HPDE6-E6E7 (cell line): ENCODE measurements around the gene ITGB4.
A peak's percentile ranks its signal among the peaks of the same experiment; 100 is the strongest.
"Not testable (repeated sequence)": the region's sequence is repeated elsewhere in the genome, so short reads cannot be mapped to it uniquely, and the experiment has no call there.

Experiments used
- DNase-seq: peaks from one replicate; pipeline ENCODE4 v3.0.0; 2011; ENCODE audit warnings: missing footprints; ENCODE audit errors: extremely low spot score

The ITGB4 gene

DNA sequence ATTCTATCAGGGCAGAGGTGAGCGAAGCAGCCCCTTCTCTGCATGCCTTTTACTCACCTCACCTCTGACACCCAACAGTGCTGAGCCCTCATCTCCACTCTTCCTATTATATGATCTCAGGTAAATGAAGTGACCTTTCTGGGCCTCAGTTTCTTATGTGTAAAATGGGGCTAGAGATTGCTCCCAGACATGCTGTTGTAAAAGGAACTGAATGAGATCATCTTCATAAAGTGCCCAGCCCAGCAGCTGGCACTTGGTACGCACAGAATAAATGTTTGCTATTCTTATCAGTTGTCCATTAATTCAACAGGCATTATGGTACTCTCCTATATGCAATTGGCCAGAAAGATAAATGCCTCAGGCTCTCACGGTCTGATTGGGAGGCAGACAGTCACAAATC lies 48.3 kb downstream of the ITGB4 start:
- no peak for DNase-seq

DNA sequence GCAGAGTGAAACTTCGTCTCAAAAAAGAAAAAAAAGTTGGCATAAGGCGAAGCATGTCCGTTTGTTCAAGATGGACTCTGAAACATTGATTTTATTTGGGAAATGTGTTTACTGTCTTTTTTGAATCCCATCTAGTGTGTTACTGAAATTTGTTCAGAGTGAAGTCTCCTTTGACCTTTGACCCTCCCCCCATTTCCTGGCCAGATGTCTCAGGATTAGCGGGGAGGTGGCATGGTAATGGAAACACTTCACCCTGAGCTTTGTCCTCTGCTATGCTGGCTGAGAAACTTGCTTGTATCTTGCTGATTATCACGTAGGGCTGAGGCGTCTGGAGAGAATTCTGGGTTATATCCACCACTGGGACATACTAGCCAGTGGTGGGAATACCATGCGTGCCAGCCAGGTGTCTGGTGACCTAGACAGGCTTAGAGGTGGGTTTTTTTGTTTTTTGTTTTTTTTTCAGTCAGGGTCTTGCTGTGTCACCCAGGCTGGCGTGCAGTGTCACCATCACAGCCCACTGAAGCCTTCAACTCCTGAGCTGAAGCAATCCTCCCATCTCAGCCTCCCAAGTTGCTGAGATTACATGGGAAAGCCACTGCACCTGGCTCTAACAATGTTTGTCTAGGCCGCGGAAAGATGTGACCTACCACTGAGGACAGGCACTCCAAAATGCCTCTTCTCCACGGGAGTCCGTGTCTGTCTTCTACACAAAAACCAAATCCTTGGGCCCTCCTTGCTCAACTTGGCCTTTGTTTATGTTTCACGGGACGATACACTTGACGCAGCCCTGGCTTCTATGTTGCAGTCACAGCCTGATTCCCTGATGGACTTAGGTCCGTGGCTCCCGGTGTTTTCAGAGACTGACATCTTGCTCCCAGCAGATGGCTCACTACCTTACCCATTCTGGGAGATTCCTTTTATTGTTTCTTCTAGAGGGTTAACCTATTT lies 50.3 kb downstream of the ITGB4 start:
- DNase-seq, result no peak

DNA sequence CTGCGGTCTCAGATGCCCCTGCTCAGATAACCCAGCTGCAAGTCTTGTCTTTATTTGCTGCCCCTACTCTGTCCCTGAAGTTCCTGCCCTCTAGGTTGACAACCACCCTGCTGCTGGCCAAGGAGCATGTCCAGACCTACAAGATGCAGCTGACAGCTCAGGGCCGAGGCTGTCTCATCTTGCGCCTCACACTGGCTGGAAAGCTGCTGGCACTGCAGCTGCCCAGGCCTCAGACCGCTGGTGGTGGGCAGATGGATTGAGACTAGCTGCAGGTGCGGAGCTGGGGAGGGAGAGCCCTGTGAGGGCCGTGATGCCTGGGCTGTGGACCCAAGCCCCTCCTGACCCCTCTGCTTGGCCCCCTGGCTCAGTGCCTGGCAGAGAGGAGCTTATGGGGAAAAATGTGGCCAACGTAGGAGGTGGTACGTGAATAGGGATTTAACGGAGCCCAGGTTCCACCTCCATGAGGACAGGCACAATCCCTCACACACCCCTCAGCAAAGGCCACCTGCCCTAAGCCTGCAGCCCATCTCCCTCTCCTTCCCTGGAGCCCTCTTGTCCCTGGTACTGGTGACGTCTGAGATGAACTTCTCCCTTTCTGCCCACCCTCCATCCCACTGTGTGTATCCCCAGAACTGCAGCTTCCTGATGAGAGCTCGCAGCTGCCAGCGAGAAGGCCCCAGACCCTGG lies 52.0 kb downstream of the ITGB4 start:
- DNase-seq, result no peak

DNA sequence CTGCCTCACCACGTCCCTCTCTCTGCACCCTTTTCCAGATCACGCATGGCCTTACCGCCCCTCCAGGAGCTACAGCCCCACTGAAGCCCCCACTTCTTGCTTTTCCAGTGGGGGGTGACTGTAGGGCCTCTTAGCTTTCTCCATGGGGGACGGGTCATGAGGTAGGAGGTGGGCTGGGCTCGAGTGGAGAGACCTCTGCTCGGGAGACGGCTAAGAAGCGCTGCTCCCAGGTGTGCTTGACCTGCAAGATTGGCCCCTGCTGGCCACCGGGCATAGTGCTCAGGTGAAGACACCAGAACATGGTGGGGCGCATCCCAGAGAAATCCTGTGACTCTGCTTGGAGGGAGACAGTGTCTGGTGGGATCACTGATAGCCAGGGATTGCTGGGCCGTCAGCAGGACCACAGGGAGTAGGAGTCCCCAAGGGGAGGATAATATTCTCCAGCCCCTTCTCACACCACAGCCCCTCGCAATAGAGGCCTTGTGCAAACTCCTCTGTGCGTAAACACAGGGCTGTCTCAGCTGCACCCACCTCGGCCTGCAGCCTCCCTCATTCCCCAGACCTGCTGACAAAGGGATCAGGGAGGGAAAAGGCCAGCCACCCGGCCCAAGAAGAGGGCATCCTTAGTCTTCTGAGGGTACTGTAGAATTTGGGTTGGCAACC lies 52.7 kb downstream of the ITGB4 start:
- DNase-seq, result no peak

DNA sequence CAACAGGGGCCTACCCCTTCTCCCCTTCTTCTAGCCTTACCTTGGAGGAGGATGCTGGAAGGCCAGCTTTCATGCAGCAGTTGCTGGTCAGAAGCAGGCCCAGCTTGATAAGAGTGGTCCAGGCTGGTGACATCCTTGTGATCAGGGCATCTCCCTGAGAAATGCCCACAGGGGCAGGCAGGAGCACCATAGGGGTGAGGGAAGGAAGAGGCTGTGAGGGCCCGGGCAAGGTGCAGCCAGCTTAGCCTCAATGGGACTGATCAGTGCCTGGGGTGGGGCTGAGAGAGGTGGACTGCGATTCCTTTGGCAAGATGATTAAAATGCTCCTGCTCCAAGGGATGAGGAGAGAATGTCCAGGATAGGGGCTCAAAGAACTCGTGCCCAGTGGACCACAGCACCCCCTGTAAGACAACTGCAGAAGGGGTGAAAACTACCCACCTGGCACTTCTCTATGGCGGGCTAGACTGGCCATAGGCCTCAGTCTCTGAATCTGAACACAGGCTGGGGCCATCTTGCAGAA lies 53.3 kb downstream of the ITGB4 start:
- DNase-seq, result no peak

DNA sequence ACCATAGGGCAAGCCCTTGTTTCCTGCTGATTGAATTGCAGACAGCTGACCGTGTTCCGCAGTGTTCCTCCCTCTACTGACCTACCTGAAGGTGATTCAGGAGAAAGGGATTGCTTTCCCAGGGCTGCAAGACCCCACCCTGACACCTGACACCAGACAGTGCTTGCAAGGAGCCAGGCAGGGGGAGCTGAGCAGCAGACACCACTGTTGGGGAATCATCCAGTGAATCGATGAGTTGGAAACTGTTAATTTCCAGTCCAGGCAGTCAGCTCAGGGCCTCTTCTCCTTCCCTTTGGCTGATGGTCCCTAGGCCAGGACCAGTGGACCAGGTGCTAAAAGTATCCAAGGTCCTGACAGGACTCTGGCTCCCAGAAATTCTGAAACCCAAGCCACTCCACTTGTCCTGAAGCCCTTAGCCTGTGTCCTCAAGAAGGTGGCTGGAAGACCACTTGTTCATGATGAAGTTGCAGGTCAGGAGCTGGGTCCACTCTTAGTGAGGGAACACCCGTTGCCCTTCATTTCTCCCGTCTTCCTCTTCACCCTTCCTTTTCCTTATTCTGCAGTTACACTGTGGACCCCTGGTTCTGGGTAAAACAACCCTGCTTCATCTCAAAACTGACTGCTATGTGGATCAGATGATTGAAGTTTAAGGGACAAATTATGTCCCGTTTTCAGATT lies 53.9 kb downstream of the ITGB4 start:
- DNase-seq, result no peak

DNA sequence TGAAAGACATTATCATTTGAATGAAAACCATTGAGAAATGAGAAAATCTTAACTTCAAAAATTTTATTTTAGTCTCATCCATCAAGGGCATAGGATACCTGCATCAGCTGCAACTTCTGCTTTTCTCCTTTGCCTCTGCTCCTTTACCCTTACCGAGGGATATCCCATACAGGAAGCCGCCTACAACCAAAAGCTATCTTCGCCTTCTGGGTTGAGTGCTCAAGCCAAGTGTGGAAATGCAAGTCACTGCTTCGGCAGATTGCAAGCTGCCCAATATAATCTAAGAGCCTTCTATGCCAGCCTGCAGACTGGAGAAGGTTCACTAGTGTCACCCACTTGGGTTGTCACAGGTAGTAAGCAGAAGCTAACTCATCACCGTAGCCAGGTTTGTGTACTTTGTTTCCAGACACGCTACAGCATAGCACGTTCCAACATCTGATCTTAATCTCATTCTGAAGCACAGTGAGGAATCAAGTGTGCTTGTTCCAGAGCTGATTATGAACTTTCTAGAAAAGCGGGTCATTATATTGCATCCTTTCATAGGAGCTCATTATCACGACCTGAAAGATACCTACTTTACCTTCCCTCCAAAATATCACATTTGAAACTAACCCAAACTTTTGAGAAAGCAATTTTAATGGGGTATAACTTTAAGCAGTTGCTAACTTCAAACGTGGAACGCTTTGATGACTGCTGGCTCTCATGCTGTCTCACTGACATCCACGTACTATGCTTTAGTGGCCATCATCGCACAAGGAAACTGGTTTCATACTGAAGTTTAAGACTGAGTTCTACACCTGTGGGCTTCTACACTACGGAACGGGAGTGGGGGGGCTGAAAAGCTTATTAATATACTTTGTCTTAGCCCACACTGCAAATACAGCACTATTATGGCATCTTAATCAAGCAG lies 55.4 kb downstream of the ITGB4 start:
- DNase-seq, result no peak

DNA sequence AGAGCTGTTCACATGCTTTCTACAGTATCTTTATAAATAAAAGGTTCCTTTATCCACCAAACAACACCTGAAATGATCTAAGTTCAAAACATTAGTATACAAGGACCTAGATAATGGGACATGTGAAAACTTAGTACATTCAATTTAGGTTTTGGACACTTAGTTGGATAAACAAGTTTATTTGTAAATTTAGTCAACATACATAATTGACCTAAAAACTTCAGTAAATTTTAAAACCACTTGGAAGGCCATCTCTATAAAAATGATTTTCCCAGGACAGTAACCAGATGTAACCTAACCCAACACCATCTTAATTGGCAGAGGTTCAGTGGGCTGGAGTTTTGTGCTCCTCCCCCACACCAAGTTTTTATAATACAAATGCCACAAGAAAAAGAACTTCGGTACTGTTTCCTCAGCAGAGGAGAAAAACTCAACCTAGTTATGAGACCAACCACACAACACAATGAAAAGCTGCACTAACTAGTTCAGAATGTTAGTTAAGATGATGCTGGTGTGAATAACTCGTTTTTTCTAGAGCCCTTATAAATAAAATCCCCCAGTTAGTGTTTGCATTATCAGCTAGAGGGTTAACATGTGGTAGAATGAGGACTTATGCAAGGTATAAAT lies 56.1 kb downstream of the ITGB4 start:
- no peak for DNase-seq

DNA sequence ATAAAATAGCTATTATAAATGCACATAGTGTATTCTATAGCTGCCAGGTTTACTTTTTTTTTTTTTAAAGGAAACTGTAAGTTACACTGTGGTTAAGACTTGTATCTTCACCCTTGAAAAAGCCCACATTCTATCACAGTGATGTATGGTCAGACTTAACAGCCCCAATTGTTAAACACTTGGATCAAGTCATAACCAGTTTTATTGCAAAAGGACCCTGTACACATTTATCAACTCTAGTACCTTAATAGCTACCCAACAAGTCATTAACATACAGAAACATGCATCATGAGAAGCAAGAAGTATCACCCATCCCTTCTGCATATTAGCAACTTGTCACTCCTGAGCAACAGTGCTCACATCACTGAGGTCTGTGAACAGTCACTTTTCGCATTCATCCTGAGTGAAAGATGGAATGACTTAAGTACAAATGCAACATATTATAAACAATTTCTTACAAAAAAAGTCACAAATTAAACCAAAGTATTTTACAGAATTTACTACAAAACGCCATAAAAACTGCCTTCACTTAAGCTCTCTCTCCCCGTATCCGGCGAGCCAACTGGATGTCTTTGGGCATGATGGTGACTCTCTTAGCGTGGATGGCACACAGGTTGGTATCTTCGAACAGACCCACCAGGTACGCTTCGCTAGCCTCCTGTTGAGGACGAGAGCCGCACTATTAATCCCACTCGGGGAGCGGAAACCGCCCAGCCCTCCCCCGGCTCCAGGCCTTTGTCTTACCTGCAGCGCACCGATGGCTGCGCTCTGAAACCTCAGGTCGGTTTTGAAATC lies 57.0 kb downstream of the ITGB4 start:
- DNase-seq, result not testable (repeated sequence)

DNA sequence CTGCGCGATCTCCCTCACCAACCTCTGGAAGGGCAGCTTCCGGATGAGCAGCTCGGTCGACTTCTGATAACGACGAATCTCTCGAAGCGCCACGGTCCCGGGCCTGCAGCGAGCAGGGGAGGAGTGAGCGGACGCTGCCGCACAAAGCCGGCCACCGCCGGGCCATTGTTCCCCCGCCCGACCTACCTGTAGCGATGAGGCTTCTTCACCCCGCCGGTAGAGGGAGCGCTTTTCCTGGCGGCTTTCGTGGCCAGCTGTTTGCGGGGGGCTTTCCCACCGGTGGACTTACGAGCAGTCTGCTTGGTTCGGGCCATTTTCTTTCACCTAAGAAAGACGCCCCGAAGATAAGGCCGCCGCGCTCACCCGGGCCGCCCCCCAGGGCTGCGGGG lies 57.6 kb downstream of the ITGB4 start:
- no peak for DNase-seq

DNA sequence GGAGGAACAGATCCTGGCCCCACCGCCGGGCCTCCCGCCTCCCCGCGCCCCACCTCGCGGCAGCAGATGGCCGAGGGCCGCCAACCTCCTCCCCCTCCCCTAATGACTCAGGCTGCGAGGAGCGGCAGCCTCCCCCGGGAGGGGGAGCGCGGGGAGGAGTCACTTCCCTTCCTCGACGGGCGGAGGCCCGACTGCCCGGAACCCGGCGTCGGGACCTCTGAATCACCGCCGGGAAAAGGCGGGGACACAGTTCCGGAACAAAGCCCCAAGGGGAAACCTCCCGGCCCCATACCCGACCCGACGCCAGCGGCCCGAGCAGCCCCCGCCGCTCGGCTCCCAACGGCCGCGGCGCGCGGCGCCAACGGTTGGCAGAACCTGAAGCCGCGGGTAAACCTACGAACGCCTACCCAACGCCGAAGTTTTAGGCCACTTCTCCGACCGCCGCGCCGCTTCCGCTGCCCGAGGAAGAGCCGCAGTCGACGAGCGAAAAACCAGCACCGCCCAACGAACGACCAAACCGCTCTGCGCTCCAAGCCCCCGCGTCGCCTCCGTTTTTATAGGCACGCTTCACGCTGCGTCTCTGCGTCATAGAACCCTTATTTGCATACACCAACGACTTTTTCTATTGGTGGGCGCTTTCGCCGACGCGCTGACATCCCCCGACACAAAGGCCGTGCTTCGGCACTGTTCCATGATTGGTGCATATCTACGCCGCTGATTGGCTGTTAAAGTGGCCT lies 58.2 kb downstream of the ITGB4 start:
- DNase-seq, result peak; percentile 96

DNA sequence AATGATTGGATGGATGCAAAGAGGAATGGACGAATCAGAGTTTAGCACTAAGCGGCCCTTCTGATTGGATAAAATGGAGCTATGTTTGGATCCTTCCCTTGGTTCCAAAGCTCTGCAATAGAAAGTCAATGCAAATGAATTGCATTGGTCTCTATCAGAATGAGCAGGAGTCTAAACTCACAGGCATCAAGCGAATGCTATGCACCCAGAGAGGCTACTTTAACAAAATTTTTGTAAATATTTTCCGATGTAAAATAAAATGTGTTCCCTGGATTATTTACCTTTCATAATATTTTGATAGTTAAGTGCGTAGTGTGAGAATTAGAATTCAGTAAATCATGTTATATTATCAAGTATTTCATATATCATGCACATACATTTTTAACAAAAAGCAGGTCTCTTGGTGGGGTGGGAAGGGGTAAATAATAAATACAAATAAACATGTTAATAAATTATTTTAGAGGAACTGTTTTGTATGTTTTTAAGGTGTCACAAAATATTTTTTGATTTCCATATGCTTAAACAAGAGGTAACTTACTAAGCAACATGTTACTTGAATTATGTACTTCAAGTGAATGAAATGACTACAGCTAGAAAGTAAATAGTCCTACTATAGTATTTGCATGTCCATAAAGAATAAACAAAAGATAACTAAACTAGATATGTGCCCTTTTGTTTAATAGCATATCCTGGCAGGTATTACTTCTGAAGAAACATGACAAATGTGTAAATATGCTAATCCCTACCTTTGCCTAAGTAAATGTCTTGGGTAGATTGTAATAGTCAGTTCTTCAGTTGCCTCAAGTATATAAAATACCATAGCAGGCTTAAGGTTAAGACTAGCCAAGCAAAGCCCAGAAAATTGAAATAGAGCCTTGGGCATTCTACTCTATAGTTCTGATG lies 59.0 kb downstream of the ITGB4 start:
- DNase-seq, result no peak

DNA sequence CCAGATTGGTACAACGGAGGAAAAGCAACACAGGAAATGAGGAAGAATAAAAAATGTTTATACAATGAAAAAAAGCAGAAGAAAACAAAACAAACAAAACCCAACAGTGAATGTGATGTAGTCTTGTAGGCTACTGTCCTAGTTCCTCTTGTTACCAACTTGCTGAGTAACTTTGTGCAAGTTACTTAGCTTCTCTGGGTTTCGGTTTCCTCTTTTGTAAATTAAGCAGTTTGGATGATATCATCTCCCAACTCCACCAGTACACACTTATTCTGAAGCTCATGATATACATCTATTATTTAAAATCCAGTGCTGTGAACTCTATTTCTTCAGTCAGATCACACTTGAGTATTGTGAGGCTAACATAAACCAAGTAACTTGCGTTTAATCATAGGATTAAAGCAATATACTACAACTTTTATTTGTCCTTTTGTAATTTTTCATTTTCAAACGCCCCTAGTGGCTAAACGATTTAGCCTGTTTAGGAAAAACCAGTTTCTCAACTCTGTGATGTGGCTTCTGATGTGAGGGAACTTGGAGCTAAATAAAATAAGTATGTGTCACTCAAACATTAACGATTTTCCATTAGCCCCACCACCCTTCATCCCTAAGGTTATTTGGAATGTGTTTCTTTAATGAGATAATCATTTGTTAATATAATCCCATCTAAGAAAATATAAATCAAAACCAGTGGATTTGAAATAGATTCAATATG lies 62.0 kb downstream of the ITGB4 start:
- no peak for DNase-seq

DNA sequence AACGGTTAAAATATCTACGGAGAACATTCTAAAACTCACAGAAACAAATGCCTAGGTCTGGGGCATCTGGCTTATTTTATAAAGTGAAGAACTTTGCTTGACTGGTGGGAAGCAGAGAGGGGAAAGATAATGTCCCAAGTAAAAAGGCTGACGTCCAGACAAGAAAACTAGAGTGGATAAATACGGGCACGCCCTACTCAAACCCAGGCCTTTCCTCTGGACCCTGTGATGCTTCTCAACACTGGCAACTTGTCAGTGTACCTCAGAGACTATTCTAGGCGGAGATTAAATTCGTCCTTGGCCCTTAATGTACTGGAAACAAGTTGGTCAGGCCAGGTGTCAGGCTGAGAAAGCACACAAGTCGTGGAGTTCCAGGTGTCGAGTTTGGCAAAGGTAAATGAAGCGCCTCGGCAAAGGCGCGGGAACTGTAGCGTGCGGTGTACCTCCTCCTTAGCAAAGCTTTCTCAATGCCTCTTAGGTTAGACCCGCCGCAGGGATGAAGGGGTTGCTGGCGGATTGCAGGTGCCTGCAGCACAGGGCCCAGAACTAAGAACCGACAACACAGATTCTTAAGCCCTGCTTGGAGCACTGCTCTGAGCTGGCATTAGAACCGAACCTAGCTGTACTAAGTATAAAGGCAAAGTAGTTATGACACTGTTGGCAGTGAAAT lies 62.7 kb downstream of the ITGB4 start:
- DNase-seq, result no peak

DNA sequence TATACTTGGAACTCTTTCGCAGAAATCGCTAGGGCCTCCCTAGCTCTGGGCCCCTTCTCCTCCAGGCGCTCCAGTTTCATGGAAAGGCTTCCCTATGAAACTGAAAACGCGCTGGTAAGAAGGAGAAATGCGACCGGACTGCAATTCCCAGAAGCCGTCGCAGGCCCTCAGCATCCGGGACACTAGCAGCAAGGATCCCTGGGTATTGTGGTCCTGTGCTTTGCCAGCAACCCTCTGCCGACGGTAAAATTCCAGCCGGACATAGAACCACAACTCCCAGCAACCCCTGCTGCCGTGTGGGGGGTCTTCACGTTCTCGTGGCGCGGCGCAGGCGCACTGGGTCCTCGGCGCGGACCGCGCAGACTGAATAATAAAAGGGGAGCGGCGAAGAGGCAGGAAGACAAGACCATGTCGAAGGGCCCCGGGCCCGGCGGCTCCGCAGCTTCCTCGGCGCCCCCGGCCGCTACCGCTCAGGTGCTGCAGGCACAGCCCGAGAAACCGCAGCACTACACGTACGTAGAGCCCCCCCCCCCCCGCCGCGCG lies 63.3 kb downstream of the ITGB4 start, which contains the start of gene UNK:
UNK (plus strand) TSS at position 334 of the 543 bp plus-strand sequence; CDS start at position 409, 75 bp downstream.
- peak; percentile 99 for DNase-seq
